Activated CD8-positive, alpha-beta memory T cell treated with anti-CD3 and anti-CD28 coated beads, Interleukin-2, amount 50 U/mL, for 24 hours (primary cell): ENCODE measurements around the gene CFAP70.
"Not testable (repeated sequence)": the region's sequence is repeated elsewhere in the genome, so short reads cannot be mapped to it uniquely, and the experiment has no call there.

Experiments
- DNase-seq: peaks from one replicate; pipeline ENCODE4 v3.0.0-alpha.2; 2020; ENCODE audit errors: extremely low read depth

Gene CFAP70

GRCh38 chr10:73358331-73359279 is at the start of gene CFAP70:
CFAP70 (minus strand) TSS chr10:73358864; CDS start chr10:73354796, 4,068 bp downstream.
- peak; percentile 82 for DNase-seq

- no peak for DNase-seq
Observed at GRCh38 chr10:73408061-73408460, 49.4 kb upstream of the CFAP70 start.

- DNase-seq: no peak
Observed at GRCh38 chr10:73407495-73407894, 48.8 kb upstream of the CFAP70 start.

GRCh38 chr10:73406846-73407245 is 48.2 kb upstream of the CFAP70 start:
- no peak for DNase-seq

- no peak for DNase-seq
Observed at GRCh38 chr10:73405556-73405955, 46.9 kb upstream of the CFAP70 start.

GRCh38 chr10:73404690-73405089 is 46.0 kb upstream of the CFAP70 start:
- no peak for DNase-seq

GRCh38 chr10:73401636-73402035 is 43.0 kb upstream of the CFAP70 start:
- no peak for DNase-seq

- DNase-seq: no peak
Observed at GRCh38 chr10:73399063-73399462, 40.4 kb upstream of the CFAP70 start.

GRCh38 chr10:73398024-73398423 is 39.4 kb upstream of the CFAP70 start:
- no peak for DNase-seq

- not testable (repeated sequence) for DNase-seq
Observed at GRCh38 chr10:73394325-73394724, 35.7 kb upstream of the CFAP70 start.

GRCh38 chr10:73388228-73388627 is 29.6 kb upstream of the CFAP70 start:
- DNase-seq: no peak

GRCh38 chr10:73386583-73386982 is 27.9 kb upstream of the CFAP70 start:
- no peak for DNase-seq

GRCh38 chr10:73379064-73379748 is 20.5 kb upstream of the CFAP70 start:
- no peak for DNase-seq

GRCh38 chr10:73376679-73377078 is 18.0 kb upstream of the CFAP70 start:
- no peak for DNase-seq

- no peak for DNase-seq
Observed at GRCh38 chr10:73368238-73368637, 9.6 kb upstream of the CFAP70 start.

GRCh38 chr10:73366381-73367298 is 8.0 kb upstream of the CFAP70 start:
- no peak for DNase-seq

- no peak for DNase-seq
Observed at GRCh38 chr10:73364964-73365363, 6.3 kb upstream of the CFAP70 start.

GRCh38 chr10:73359492-73359891 is 828 bp upstream of the CFAP70 start:
- no peak for DNase-seq

GRCh38 chr10:73357821-73358220 is 843 bp downstream of the CFAP70 start:
- DNase-seq: no peak

- DNase-seq: no peak
Observed at GRCh38 chr10:73357166-73357565, 1.5 kb downstream of the CFAP70 start.

- DNase-seq: no peak
Observed at GRCh38 chr10:73344269-73344668, 14.4 kb downstream of the CFAP70 start.

- no peak for DNase-seq
Observed at GRCh38 chr10:73340121-73340520, 18.5 kb downstream of the CFAP70 start.
